H1 (cell line): Measurements from ENCODE around the gene STK11. TPM values are rescaled to one million over a fixed set of nuclear protein-coding genes. Genes with fewer than 3 reads are reported as not detected.

Experiments used
- CHD7 ChIP-seq: fragments of 300-600 bp; sonication (generic); IDR thresholded peaks from 2 replicates; pipeline ENCODE4 v1.7.1; 2012; ENCODE audit warnings: low read length, moderate library complexity, mild to moderate bottlenecking, inconsistent platforms; ENCODE audit not compliant: insufficient replicate concordance
- EP300 ChIP-seq, 2 experiments: IDR thresholded peaks; 1 replicate in 1 of 2; 2 replicates in 1 of 2; pipeline ENCODE4 v1.6.1; 2011 to 2012; ENCODE audit warnings: low read depth in 2 of 2, low read length in 2 of 2, mild to moderate bottlenecking in 2 of 2, borderline replicate concordance in 1 of 2, inconsistent platforms in 1 of 2, moderate library complexity in 1 of 2
- KDM1A ChIP-seq: fragments of 200-600, 300-600 bp; sonication (generic); IDR thresholded peaks from 2 replicates; pipeline ENCODE4 v1.7.1; 2016; ENCODE audit warnings: mild to moderate bottlenecking, low read length, borderline replicate concordance
- KDM5A ChIP-seq: fragments of 200-600 bp; IDR thresholded peaks from 2 replicates; pipeline ENCODE4 v1.7.1; 2012; ENCODE audit warnings: mild to moderate bottlenecking, low read length, inconsistent platforms, mixed read lengths
- MAX ChIP-seq: IDR thresholded peaks from 2 replicates; pipeline ENCODE4 v1.6.1; 2012; ENCODE audit warnings: inconsistent platforms
- POU5F1 ChIP-seq: IDR thresholded peaks from 2 replicates; pipeline ENCODE4 v1.6.1; 2011; ENCODE audit warnings: low read depth, mild to moderate bottlenecking, low read length, moderate library complexity
- SP2 ChIP-seq: IDR thresholded peaks from 2 replicates; pipeline ENCODE4 v1.6.1; 2012; ENCODE audit warnings: mild to moderate bottlenecking, low read length, inconsistent platforms
- TAF1 ChIP-seq: IDR thresholded peaks from 2 replicates; pipeline ENCODE4 v1.6.1; 2011; ENCODE audit warnings: mild to moderate bottlenecking, low read depth, low read length
- TAF7 ChIP-seq: optimal IDR thresholded peaks from 2 replicates; pipeline ENCODE3; 2011; ENCODE audit warnings: low read depth, mild to moderate bottlenecking, inconsistent platforms, low read length, moderate library complexity, borderline replicate concordance
- polyA plus RNA-seq, 7 experiments: library from polyadenylated mRNA; depleted of rRNA in 3 of 7; stranded (reverse) in 5 of 7; unstranded in 2 of 7; fragments of >200 nt in 5 of 7; fragments of 200-250 nt in 2 of 7; gene quantifications; 1 replicate in 5 of 7; 2 replicates in 1 of 7; 4 replicates in 1 of 7; pipeline versions ENCODE4 v1.2.1 to v1.2.3, GENCODE V29; 2011 to 2013; ENCODE audit warnings: missing spikeins in 2 of 7, mixed read lengths in 2 of 7
- total RNA-seq: library from RNA; stranded (reverse); fragmentation: NEBNext Ultra II Directional; extraction: Animal tissue kit (Norgen Biotek cat#: 25700); gene quantifications from 2 replicates; pipeline ENCODE4 v1.2.1, GENCODE V29; 2021

STK11 gene
- total and polyA plus RNA-seq, 2 of the 8 experiments (the other 6 are each of a cell fraction or from before 2014, with no cell fraction given) = 45.3 to 70.7 TPM

GRCh38 chr19:1259876-1260748 is 54.5 kb downstream of the STK11 start (continued):
- no peak for TF ChIP-seq CHD7
- TF ChIP-seq KDM1A = peak; percentile 82; the same call in 1 of the 2 replicates
- TF ChIP-seq TAF1 = no peak
- no peak for TF ChIP-seq POU5F1
- no peak for TF ChIP-seq EP300 (IDR thresholded peaks at IDR 0.05; ENCODE audit: borderline replicate concordance in 1 of 2, low read depth in 2 of 2, low read length in 2 of 2)
- TF ChIP-seq TAF7 = no peak
- no peak for TF ChIP-seq SP2
- no peak for TF ChIP-seq KDM5A
- TF ChIP-seq MAX = peak; percentile 17; the same call in 1 of the 2 replicates
